NCI-H128 (cell line): ENCODE results near the gene CFL2.
"Not testable (repeated sequence)": the region's sequence is repeated elsewhere in the genome, so short reads cannot be mapped to it uniquely, and the experiment has no call there.

Experiments
- DNase-seq: peaks from one replicate; lab custom pipeline; 2025; ENCODE audit not compliant: unreplicated experiment; lab: John Stamatoyannopoulos, UW

The CFL2 gene

GRCh38 chr14:34714320-34715126 lies at the start of gene CFL2:
TSS of gene CFL2 (minus strand) at chr14:34714593. CDS start at chr14:34714540, 53 bp downstream.
- DNase-seq, result peak; percentile 52

GRCh38 chr14:34755215-34755614 lies 40.8 kb upstream of the CFL2 start:
- DNase-seq, result no peak

DNA sequence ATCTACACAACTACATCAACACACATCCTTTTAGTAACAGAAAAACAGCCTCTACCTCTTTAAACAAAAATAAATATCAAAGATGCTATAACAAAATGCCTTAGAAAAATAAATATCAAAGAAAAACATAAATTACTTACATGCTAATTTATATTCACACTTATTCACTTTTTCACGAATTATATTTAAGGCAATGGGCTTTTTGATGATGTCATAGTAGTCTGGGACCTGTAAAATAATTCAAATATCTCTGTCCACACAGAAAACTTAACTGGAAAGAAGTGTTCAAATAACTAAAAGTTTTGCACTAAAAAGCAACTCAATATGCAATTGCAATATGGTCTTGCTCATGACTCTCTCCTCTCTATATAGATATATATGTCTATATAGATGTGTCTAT lies 40.3 kb upstream of the CFL2 start:
- DNase-seq, result no peak

GRCh38 chr14:34750670-34751069 lies 36.3 kb upstream of the CFL2 start:
- no peak for DNase-seq

- DNase-seq, result no peak
These were observed 35.8 kb upstream of the CFL2 start for GRCh38 chr14:34750233-34750632.

DNA sequence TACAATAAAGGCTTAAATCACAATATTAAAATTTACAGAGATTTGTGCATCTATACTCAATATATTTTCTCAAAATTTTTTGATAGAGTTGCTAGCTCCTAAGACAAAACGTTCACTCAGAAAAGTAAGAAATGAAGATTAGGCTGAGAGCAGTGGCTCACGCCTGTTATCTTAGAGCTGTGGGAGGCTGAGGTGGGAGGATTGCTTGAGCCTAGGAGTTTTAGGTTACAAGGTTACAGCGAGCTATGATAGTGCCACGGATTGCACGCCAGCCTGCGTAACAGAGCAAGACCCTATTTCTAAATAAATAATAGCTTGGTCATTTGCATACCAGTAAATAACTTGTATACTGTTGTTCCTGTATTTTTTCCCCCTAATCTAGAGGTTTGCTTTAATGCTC lies 35.0 kb upstream of the CFL2 start:
- DNase-seq, result no peak

GRCh38 chr14:34742270-34743115 lies 28.1 kb upstream of the CFL2 start:
- DNase-seq, result no peak

DNA sequence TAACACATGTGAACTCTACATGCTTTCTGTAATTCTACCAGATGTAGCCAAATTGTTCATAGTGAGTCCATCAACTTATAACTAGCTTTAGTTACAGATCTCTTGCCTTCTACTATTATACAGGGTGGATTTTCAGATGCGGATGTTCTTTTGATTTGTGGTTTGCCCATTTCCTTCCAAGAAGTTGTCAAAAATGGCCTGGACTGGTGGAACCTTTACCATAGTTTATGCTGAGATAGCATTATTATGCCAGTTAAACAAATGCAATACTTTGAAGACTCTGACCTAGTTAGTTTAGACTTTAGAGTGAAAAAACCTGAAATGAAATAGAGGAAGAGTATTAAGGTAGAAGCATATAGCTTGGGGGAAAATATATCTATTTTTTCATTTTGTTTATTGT lies 27.4 kb upstream of the CFL2 start:
- no peak for DNase-seq

GRCh38 chr14:34740139-34740538 lies 25.7 kb upstream of the CFL2 start:
- not testable (repeated sequence) for DNase-seq

GRCh38 chr14:34737079-34737478 lies 22.7 kb upstream of the CFL2 start:
- DNase-seq, result not testable (repeated sequence)

GRCh38 chr14:34733245-34733644 lies 18.9 kb upstream of the CFL2 start:
- DNase-seq, result no peak

- no peak for DNase-seq
These were observed 18.4 kb upstream of the CFL2 start for GRCh38 chr14:34732802-34733201.

GRCh38 chr14:34723867-34724266 lies 9.5 kb upstream of the CFL2 start:
- DNase-seq, result no peak

DNA sequence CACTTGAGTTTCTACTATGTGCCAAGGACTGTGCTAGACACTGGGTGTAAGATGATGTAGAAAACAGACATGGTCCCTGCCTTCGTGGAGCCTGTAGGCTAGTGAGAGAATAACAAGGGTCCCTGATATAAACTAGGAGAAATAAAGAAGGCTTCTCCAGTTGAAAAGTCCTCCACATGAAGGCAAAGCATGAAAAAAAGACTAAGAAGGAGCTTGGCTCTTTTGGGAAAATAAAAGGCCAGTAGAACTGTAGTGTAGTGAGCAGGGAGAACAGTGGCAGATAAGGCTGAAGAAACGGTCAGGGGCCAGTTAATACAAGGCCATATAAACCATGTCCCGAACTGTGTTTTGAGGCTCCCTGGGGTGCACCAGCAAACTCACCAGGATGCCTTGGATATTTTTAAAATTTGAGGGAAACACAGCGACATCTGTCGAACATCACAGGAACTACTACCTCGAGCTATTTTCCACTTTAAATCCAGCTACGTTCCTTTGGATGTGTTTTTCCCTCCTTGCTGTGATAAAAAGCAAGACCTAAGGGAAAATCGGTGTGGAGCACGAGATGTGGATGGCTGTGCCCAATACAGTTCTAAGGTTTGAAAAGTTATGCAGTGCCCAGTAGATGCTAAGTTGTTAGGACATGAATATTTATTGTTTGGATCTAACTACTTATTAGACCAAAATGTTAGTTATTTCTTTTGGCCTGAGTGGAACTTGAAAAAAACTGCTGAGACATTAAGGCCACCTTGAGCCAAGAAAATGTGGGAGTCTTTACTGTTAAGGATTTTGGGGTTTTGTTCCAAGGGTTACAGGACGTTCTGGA lies 8.5 kb upstream of the CFL2 start:
- DNase-seq, result no peak

- DNase-seq, result no peak
These were observed 6.7 kb upstream of the CFL2 start for GRCh38 chr14:34721129-34721528.

DNA sequence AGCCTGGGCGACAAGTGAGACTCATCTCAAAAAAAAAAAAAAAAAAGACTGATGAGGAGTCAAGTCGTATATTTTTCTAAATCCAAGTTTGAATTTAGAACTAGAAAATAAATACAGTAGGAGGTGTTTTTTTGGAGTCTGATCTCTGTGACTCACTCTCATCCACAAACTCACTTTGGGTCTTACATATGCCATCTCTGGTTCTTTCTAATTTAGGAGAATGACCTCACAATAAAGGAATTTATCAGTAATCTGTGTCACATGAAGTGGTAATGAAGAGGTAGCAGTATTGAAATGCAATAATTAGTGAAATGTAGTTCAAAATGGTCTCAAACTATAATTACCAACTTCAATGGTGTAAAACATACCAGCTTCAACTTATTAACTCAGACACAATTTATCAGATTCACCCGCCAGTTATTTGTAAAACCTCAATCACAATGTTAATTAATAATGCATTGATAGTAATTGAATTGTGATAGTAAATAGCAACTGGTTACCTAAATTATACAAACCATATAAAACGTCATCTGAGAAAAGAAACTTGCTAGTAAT lies 4.4 kb upstream of the CFL2 start:
- no peak for DNase-seq

DNA sequence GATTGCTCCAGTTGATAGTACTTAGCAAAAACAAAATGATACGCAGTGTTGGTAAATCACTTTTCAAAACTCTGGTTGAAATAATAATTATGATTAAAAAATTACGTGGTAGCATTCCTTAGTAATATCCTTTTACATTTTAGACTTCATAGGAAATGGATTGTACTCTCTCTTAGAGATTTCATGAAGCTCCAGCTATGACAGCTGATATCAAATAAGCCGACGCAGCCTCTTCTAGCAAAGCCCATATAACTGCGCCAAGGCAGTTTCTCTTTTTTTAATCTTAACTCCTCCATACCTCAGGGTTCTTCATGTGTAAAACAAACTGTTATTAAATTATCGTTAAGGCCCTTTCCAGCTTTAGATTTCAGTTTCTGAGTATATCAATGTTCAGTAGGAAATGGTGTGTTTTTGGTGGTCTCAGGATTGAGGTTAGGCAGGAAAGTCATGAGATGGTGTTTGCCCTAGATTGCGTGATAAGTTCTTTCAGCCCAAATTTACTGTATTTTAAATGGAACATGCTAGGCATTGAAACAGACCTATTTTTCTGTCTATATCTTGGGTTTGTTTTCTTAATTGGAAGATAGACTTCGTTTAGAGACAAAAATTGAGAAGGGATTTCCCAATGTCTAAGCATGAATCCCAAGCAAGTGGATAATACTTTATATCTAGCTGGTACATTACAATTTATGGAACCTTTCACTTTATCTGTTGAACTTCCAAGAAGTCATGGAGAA lies 902 bp upstream of the CFL2 start:
- no peak for DNase-seq

DNA sequence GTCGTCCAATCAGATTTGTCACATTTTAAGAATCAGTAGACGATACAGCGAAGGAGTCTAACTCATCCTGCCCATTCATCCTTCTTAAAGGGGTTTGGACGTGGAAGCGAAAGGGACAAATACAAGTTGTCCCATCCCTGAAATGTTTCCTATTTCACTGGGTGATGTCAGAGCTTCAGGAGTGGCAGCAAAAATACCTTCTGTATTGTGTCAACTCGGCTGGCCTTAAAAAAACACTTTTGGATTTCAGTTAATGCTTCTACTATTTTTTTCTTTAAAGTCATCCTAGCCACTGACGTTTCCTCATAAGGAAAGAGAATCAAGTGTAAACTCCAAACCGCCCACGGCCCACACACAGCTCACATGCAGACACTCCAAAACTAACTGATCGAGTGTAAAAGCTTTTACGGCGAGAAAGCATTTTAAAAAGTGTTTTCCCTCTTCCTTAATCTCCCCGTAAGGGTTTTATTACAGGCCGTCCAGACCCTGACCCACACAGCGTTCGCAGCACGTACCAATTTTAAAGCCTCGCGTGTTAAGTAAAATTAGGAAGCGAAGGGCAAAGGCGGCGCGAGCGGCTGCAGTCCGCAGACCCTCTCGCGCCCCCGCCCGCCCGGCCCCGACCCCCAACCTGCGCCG lies 593 bp downstream of the CFL2 start:
- DNase-seq, result no peak

- no peak for DNase-seq
These were observed 1.2 kb downstream of the CFL2 start for GRCh38 chr14:34713122-34713680.
